Measurements from ENCODE around the gene PSEN2. TPM values are rescaled to one million over a fixed set of nuclear protein-coding genes. Genes with fewer than 3 reads are reported as not detected.
"Not testable (repeated sequence)": the region's sequence is repeated elsewhere in the genome, so short reads cannot be mapped to it uniquely, and the experiment has no call there.

The PSEN2 gene
- total RNA-seq, 1 donor from 2014 or later = 16.6 TPM

DNA sequence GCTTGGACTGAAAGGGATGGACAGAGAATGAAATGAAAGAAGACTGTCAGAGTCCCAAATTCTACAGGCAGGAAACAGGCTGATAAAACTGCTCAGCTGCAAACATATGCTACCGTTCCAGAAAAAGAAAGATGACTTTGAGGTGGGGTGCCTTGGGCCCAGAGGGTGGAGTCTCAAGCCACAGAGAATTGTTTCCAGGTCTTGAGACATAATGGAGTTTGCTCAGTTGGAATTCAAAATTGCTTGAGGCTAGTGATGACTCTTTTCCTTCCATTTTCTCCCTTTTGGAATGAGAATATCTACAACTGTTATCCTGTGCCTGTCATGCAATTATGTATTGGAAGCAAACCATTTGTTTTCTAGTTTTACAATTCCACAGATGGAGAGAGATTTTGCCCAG lies 23.6 kb upstream of the PSEN2 start:
- Histone ChIP-seq H3K9me3 (replicated peaks) (peaks cover 5% of the 10 kb centered on the region), H3K27me3 (ENCODE audit: low read depth) (no peaks in the 10 kb centered on the region), H3K36me3 (no peaks in the 10 kb centered on the region), H3K4me3 (no peak overlapping the region), H3K27ac (replicated peaks) (no peak overlapping the region), H3K4me1 (no peaks in the 10 kb centered on the region)
- no peak for DNase-seq
- TF ChIP-seq, protein P1, sequence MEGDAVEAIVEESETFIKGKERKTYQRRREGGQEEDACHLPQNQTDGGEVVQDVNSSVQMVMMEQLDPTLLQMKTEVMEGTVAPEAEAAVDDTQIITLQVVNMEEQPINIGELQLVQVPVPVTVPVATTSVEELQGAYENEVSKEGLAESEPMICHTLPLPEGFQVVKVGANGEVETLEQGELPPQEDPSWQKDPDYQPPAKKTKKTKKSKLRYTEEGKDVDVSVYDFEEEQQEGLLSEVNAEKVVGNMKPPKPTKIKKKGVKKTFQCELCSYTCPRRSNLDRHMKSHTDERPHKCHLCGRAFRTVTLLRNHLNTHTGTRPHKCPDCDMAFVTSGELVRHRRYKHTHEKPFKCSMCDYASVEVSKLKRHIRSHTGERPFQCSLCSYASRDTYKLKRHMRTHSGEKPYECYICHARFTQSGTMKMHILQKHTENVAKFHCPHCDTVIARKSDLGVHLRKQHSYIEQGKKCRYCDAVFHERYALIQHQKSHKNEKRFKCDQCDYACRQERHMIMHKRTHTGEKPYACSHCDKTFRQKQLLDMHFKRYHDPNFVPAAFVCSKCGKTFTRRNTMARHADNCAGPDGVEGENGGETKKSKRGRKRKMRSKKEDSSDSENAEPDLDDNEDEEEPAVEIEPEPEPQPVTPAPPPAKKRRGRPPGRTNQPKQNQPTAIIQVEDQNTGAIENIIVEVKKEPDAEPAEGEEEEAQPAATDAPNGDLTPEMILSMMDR (IDR thresholded peaks at IDR 0.05; ENCODE audit: borderline replicate concordance) = no peak
- intact Hi-C loops (cut with micrococcal nuclease) = no loop called here

DNA sequence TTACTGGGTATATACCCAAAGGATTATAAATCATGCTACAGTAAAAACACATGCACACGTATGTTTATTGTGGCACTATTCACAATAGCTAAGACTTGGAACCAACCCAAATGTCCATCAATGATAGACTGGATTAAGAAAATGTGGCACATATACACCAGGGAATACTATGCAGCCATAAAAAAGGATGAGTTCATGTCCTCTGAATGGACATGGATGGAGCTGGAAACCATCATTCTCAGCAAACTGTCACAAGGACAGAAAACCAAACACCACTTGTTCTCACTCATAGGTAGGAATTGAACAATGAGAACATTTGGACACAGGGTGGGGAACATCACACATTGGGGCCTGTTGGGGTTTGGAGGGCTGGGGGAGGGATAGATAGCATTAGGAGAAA lies 15.9 kb upstream of the PSEN2 start:
- H3K9me3 ChIP-seq (replicated peaks); intact Hi-C loops (cut with micrococcal nuclease); H3K36me3 ChIP-seq; H3K27me3 ChIP-seq (ENCODE audit: low read depth); H3K4me1 ChIP-seq; H3K27ac ChIP-seq (replicated peaks); H3K4me3 ChIP-seq; DNase-seq: not testable (repeated sequence)

DNA sequence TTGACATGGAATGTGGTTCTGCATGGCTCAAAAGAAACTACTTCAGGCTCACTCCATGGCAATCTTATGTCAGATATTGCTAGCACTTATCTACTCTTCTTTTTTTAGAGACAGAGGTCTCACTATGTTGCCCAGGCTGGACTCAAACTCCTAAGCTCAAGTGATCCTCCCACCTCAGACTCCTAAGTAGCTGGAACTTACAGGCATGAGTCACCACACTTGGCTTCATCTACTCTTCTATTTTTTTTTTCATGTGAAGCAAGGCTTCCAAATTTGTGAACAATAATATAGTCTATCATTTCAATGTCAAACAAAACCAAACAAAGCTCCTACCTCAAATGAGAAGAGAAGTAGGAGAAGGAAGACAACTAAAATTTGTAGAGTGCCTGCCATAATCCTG lies 7.5 kb upstream of the PSEN2 start:
- no peak overlapping the region for H3K27ac ChIP-seq (replicated peaks)
- intact Hi-C loops (cut with micrococcal nuclease) = no loop called here

DNA sequence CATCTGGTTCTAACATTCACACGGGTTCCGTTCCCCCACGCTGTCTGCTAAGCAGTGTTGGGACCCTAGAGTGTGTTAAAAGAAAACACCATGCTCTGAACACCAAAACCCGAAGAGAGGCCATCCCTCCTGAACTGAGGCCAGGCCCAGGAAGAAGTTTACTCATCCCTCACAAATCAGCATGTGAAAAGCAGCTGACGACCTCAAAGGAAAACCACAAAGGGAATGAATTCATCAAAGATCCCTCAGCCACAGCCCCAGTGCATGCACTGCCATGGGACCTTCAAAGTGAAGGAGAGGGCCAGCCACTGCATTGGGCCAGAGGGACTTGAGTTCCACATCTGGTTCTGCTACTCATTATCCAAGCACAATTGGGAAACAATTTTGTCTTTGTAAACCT lies 7.0 kb upstream of the PSEN2 start:
- Histone ChIP-seq H3K4me3 (no peak overlapping the region), H3K27me3 (ENCODE audit: low read depth) (no peaks in the 10 kb centered on the region), H3K36me3 (no peaks in the 10 kb centered on the region), H3K27ac (replicated peaks) (no peak overlapping the region), H3K9me3 (replicated peaks) (no peaks in the 10 kb centered on the region), H3K4me1 (no peaks in the 10 kb centered on the region)
- DNase-seq = no peak
- TF ChIP-seq, protein P1 (IDR thresholded peaks at IDR 0.05; ENCODE audit: borderline replicate concordance) = no peak
- intact Hi-C loops (cut with micrococcal nuclease) = no loop called here

More for the DNA sequence above, 7.5 kb upstream of the PSEN2 start:
- Histone ChIP-seq H3K27me3 (ENCODE audit: low read depth) (no peaks in the 10 kb centered on the region), H3K36me3 (no peaks in the 10 kb centered on the region), H3K4me3 (no peak overlapping the region), H3K9me3 (replicated peaks) (no peaks in the 10 kb centered on the region), H3K4me1 (no peaks in the 10 kb centered on the region)
- no peak for DNase-seq
- TF ChIP-seq, protein P1 (IDR thresholded peaks at IDR 0.05; ENCODE audit: borderline replicate concordance) = no peak

DNA sequence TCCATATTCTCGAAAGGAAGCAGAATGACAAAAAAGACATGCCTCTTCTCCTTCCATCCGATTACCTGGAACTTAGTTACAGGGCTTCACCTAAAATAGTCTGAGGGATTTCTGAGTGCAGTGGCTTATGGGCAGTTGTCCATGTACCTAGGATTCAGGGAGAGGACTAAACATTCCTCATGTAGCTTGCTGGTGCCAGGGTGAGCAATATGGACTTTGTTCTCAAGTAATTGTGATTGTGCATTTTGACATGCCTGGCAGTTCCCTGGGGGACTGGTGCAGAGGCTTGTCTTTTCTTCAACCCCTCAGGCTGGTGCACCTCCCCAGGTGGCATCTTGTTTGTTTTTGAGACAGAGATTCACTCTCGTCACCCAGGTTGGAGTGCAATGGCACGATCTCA lies 6.1 kb upstream of the PSEN2 start:
- Histone ChIP-seq H3K4me1 (no peaks in the 10 kb centered on the region), H3K9me3 (replicated peaks) (no peaks in the 10 kb centered on the region), H3K27me3 (ENCODE audit: low read depth) (no peaks in the 10 kb centered on the region), H3K27ac (replicated peaks) (no peak overlapping the region), H3K4me3 (no peak overlapping the region), H3K36me3 (no peaks in the 10 kb centered on the region)
- no peak for DNase-seq
- TF ChIP-seq, protein P1 (IDR thresholded peaks at IDR 0.05; ENCODE audit: borderline replicate concordance) = no peak
- intact Hi-C loops (cut with micrococcal nuclease) = no loop called here

DNA sequence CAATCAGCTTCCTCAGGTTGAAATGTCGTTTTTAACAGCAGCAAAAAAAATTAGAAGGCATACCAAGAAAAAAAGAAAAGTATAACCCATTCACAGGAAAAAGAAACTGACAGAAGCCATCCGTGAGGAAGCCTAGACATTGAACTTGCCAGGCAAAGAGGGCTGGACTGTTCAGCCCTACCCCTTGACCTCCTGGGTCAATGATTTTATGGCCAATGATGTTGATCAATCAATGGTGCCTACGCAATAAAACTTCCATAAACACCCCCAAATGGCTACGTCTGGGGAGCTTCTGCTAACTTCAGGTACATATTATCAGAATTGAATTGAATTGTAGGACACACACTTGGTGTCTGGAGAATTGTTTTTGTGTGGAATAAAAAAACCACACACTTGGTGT lies 4.8 kb upstream of the PSEN2 start:
- no peak for DNase-seq
- intact Hi-C loops (cut with micrococcal nuclease) = no loop called here
- Histone ChIP-seq H3K27me3 (ENCODE audit: low read depth) (no peaks in the 10 kb centered on the region), H3K27ac (replicated peaks) (no peak overlapping the region), H3K4me3 (no peak overlapping the region), H3K4me1 (peaks cover 6% of the 10 kb centered on the region), H3K36me3 (no peaks in the 10 kb centered on the region), H3K9me3 (replicated peaks) (no peaks in the 10 kb centered on the region)
- TF ChIP-seq, protein P1 (IDR thresholded peaks at IDR 0.05; ENCODE audit: borderline replicate concordance) = no peak
